ENCODE results near the gene ZNF723. TPM values are rescaled to one million over a fixed set of nuclear protein-coding genes. Genes with fewer than 3 reads are reported as not detected.

The ZNF723 gene
- total RNA-seq, 2 experiments from 2014 or later: not detected

DNA sequence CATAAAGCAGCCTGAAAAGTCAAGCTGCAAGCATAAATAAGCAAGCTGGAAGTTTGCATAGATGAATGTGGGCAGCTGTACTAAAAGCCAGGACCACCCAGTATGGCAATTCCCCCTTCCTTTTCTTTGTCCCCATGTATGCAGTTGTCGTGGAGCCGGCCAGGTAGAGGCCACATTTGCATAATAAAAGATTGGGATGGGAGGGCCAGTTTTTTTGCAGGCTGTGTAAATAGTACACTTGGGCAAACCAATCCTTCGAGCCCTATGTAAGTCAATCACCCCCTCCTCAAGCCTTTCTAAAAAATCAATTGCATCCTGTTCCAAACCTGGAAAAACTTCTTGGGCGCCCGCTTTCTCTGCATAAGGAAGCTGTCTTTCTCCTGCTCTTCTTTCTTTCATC is 35.1 kb upstream of the ZNF723 start:
- H3K36me3 ChIP-seq (ENCODE audit: insufficient read depth, low read length): no peaks in the 10 kb centered on the region
- H3K9me3 Mint-ChIP-seq: peaks cover 25% of the 10 kb centered on the region
- CTCF ChIA-PET: no interaction called here
- no peak overlapping the region for H3K4me3 ChIP-seq (ENCODE audit: low read length)
- H3K9me3 ChIP-seq (ENCODE audit: control insufficient read depth in 1 of 2, insufficient read depth in 1 of 2, low read length in 2 of 2): peaks cover 6 to 44% of the 10 kb centered on the region in 2 experiments
- intact Hi-C loops (cut with DNase I, micrococcal nuclease): no loop called here
- peaks cover 21% of the 10 kb centered on the region for H3K36me3 Mint-ChIP-seq (ENCODE audit: low read depth)
- no peak for TF ChIP-seq CTCF (IDR thresholded peaks at IDR 0.05)
- H3K4me3 Mint-ChIP-seq: no peak overlapping the region
- H3K27ac ChIP-seq (ENCODE audit: low read depth in 1 of 2, low read length in 2 of 2): no peak overlapping the region
- ATAC-seq (ENCODE audit: poor library complexity): no peak
- H3K27ac Mint-ChIP-seq: no peak overlapping the region
- POLR2A ChIA-PET: no interaction called here
- no peaks in the 10 kb centered on the region for H3K27me3 Mint-ChIP-seq
- DNase-seq: no peak
- no peaks in the 10 kb centered on the region for H3K4me1 Mint-ChIP-seq (ENCODE audit: low read depth)
- H3K27me3 ChIP-seq (ENCODE audit: control insufficient read depth in 1 of 2, insufficient read depth in 2 of 2, low read length in 2 of 2): no peaks in the 10 kb centered on the region
- H3K4me1 ChIP-seq (ENCODE audit: insufficient read depth, low read length): no peaks in the 10 kb centered on the region

DNA sequence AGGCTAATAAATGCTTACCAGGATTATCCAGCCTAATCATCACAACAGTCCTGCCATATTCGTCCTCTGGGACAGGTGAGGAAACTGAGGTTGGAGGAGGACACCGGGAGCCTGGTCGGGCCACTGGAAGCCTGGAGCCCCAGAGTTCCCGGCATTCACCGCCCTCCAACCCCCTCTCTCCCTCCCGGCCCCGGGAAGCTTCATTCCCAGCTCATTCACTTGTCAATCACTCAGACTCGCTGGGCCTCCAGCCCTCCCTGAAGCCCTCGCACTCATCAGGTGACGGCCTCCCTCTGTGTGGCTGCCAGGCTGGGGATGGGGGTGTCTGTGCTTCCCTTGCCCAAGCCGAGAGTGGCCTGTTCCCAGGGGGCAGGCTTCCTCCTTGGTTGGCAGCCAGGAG is 25.7 kb upstream of the ZNF723 start:
- H3K9me3 ChIP-seq (ENCODE audit: control insufficient read depth in 1 of 2, insufficient read depth in 1 of 2, low read length in 2 of 2): peaks cover 5 to 60% of the 10 kb centered on the region in 2 experiments
- CTCF ChIA-PET: no interaction called here

GRCh38 chr19:22807061-22807835 is 24.8 kb upstream of the ZNF723 start:
- ChIA-PET POLR2A (no interaction called here), CTCF (no interaction called here)
- Mint-ChIP-seq H3K27me3 (no peaks in the 10 kb centered on the region), H3K9me3 (peaks cover 16% of the 10 kb centered on the region), H3K36me3 (ENCODE audit: low read depth) (peaks cover 6% of the 10 kb centered on the region), H3K27ac (no peak overlapping the region), H3K4me3 (no peak overlapping the region), H3K4me1 (ENCODE audit: low read depth) (no peaks in the 10 kb centered on the region)
- intact Hi-C loops (cut with DNase I, micrococcal nuclease): no loop called here
- no peak overlapping the region for H3K4me3 ChIP-seq (ENCODE audit: low read length)
- no peak for ATAC-seq (ENCODE audit: poor library complexity)
- H3K27ac ChIP-seq (ENCODE audit: low read depth in 1 of 2, low read length in 2 of 2): no peak overlapping the region
- no peaks in the 10 kb centered on the region for H3K36me3 ChIP-seq (ENCODE audit: insufficient read depth, low read length)
- peaks cover under 1 to 57% of the 10 kb centered on the region in 2 experiments for H3K9me3 ChIP-seq (ENCODE audit: control insufficient read depth in 1 of 2, insufficient read depth in 1 of 2, low read length in 2 of 2)
- H3K27me3 ChIP-seq (ENCODE audit: control insufficient read depth in 1 of 2, insufficient read depth in 2 of 2, low read length in 2 of 2): no peaks in the 10 kb centered on the region
- no peak for DNase-seq
- TF ChIP-seq CTCF (IDR thresholded peaks at IDR 0.05): no peak
- no peaks in the 10 kb centered on the region for H3K4me1 ChIP-seq (ENCODE audit: insufficient read depth, low read length)

More for the DNA sequence above, 25.7 kb upstream of the ZNF723 start:
- Histone ChIP-seq H3K4me1 (ENCODE audit: insufficient read depth, low read length) (no peaks in the 10 kb centered on the region), H3K27me3 (ENCODE audit: control insufficient read depth in 1 of 2, insufficient read depth in 2 of 2, low read length in 2 of 2) (no peaks in the 10 kb centered on the region), H3K36me3 (ENCODE audit: insufficient read depth, low read length) (no peaks in the 10 kb centered on the region), H3K4me3 (ENCODE audit: low read length) (no peak overlapping the region), H3K27ac (ENCODE audit: low read depth in 1 of 2, low read length in 2 of 2) (no peak overlapping the region)
- intact Hi-C loops (cut with DNase I, micrococcal nuclease): no loop called here
- H3K27ac Mint-ChIP-seq: no peak overlapping the region
- ATAC-seq (ENCODE audit: poor library complexity) (no peak), DNase-seq (no peak)
- H3K27me3 Mint-ChIP-seq: no peaks in the 10 kb centered on the region
- POLR2A ChIA-PET: no interaction called here
- peaks cover 16% of the 10 kb centered on the region for H3K9me3 Mint-ChIP-seq
- peaks cover 6% of the 10 kb centered on the region for H3K36me3 Mint-ChIP-seq (ENCODE audit: low read depth)
- no peak overlapping the region for H3K4me3 Mint-ChIP-seq
- no peak for TF ChIP-seq CTCF (IDR thresholded peaks at IDR 0.05)
- H3K4me1 Mint-ChIP-seq (ENCODE audit: low read depth): no peaks in the 10 kb centered on the region

Measured in CD4-positive, alpha-beta T cell (primary cell).